GM12878 (cell line): ENCODE results near the gene KAZN. TPM values are rescaled to one million over a fixed set of nuclear protein-coding genes. Genes with fewer than 3 reads are reported as not detected.

Source experiments
- ATAC-seq: fragments of 200-7000 bp; cut with Tn5 transposase; 3 replicates; pipeline ENCODE4 v1.9.1; 2020; ENCODE audit warnings: mild to moderate bottlenecking, moderate library complexity
- BruUV-seq: library from RNA; stranded (reverse); fragments of 400-500 nt; replicated peaks from 2 replicates; lab custom pipeline; 2021; lab: Mats Ljungman, UMichigan
- CTCF ChIA-PET: fragments of 300-600 bp; sonication (Branson Sonifier 250); formaldehyde crosslinking; extraction: SDS; loops from one replicate; lab custom pipeline; 2021; ENCODE audit warnings: inconsistent platforms; lab: Yijun Ruan, JAX
- POLR2A ChIA-PET: fragments of 350-600 bp; formaldehyde crosslinking; extraction: SDS; loops from one replicate; lab custom pipeline; 2021; ENCODE audit warnings: inconsistent platforms; lab: Charles Lee
- RAD21 ChIA-PET: fragments of 300-600 bp; sonication (Branson Sonifier 250); formaldehyde crosslinking; loops from one replicate; lab custom pipeline; 2023; ENCODE audit warnings: antibody characterized with exemption; ENCODE audit not compliant: unreplicated experiment; lab: Charles Lee
- SMC1A ChIA-PET: fragments of 300-600 bp; sonication (Branson Sonifier 250); formaldehyde crosslinking; loops from one replicate; lab custom pipeline; 2023; ENCODE audit not compliant: unreplicated experiment, uncharacterized antibody; lab: Charles Lee
- DNase-seq: peaks from one replicate; pipeline ENCODE4 v3.0.0-alpha.2; 2011; ENCODE audit warnings: low read depth, low spot score
- FAIRE-seq: peaks from 3 replicates; lab custom pipeline; 2011; peaks lifted over from hg19 to GRCh38; lab: Jason Lieb, UNC
- H2AFZ ChIP-seq: 2 replicates; pipeline ENCODE4 v1.6.0; 2011; ENCODE audit warnings: low read depth, low read length, control low read depth; ENCODE audit not compliant: control insufficient read depth
- H3K27ac ChIP-seq: 2 replicates; pipeline ENCODE4 v1.5.1; 2011; ENCODE audit warnings: control low read depth; ENCODE audit not compliant: control insufficient read depth, insufficient read depth
- H3K27me3 ChIP-seq, 2 experiments: replicated peaks in 1 of 2; 2 replicates each; pipeline versions ENCODE4 v1.6.0 to v1.6.1; 2011; ENCODE audit warnings: low read length in 1 of 2; ENCODE audit not compliant: control insufficient read depth in 2 of 2, insufficient read depth in 2 of 2
- H3K36me3 ChIP-seq, 2 experiments: 2 replicates each; pipeline ENCODE4 v1.5.1; 2011; ENCODE audit warnings: low read length in 1 of 2; ENCODE audit not compliant: control insufficient read depth in 2 of 2, insufficient read depth in 2 of 2
- H3K4me1 ChIP-seq: 2 replicates; pipeline ENCODE4 v1.6.1; 2011; ENCODE audit warnings: mild to moderate bottlenecking, low read length, moderate library complexity, mixed read lengths; ENCODE audit not compliant: control insufficient read depth, insufficient read depth
- H3K4me2 ChIP-seq: 2 replicates; pipeline ENCODE4 v1.6.0; 2011; ENCODE audit warnings: control low read depth; ENCODE audit not compliant: control insufficient read depth, insufficient read depth
- H3K4me3 ChIP-seq: fragments of 200-600 bp; sonication (generic); 2 replicates; pipeline ENCODE4 v1.5.1; 2016
- H3K79me2 ChIP-seq: 2 replicates; pipeline ENCODE4 v1.6.0; 2011; ENCODE audit warnings: low read length; ENCODE audit not compliant: control insufficient read depth, insufficient read depth
- H3K9ac ChIP-seq: 2 replicates; pipeline ENCODE4 v1.8.0; 2011; ENCODE audit warnings: low read length, control low read depth, mixed read lengths; ENCODE audit not compliant: control insufficient read depth, insufficient read depth
- H3K9me3 ChIP-seq: replicated peaks from 3 replicates; pipeline ENCODE4 v1.5.1; 2011; ENCODE audit warnings: mild to moderate bottlenecking, low read length; ENCODE audit not compliant: control insufficient read depth, insufficient read depth
- H4K20me1 ChIP-seq: 2 replicates; pipeline ENCODE4 v1.6.0; 2011; ENCODE audit not compliant: control insufficient read depth, insufficient read depth
- BRCA1 ChIP-seq: IDR thresholded peaks from 2 replicates; pipeline ENCODE4 v1.6.1; 2011; ENCODE audit warnings: low read depth, low read length, improper control_type of control experiment
- CREM ChIP-seq: IDR thresholded peaks from 2 replicates; pipeline ENCODE4 v1.6.1; 2014; ENCODE audit warnings: antibody characterized with exemption, low read depth
- HCFC1 ChIP-seq: fragments of 150-350 bp; IDR thresholded peaks from 2 replicates; pipeline ENCODE4 v1.6.1; 2014; ENCODE audit warnings: low read length
- HDAC2 ChIP-seq: fragments of 200-600 bp; sonication (generic); IDR thresholded peaks from 2 replicates; pipeline ENCODE4 v1.6.1; 2017
- SMAD1 ChIP-seq: fragments of 450-650 bp; IDR thresholded peaks from 2 replicates; pipeline ENCODE4 v1.6.1; 2018; ENCODE audit warnings: mild to moderate bottlenecking, low read depth; ENCODE audit not compliant: partially characterized antibody
- SMC3 ChIP-seq: IDR thresholded peaks from 2 replicates; pipeline ENCODE4 v1.6.1; 2011; ENCODE audit warnings: low read length, improper control_type of control experiment, borderline replicate concordance
- SPI1 ChIP-seq: IDR thresholded peaks from 2 replicates; pipeline ENCODE4 v1.6.1; 2011; ENCODE audit warnings: low read depth, mild to moderate bottlenecking, low read length, moderate library complexity, borderline replicate concordance; ENCODE audit not compliant: insufficient read depth
- WGBS: methylation state at CpG from one replicate; pipeline ENCODE4 v1.1.6; 2016; ENCODE audit warnings: low lambda C conversion rate; ENCODE audit not compliant: insufficient replicate concordance, insufficient coverage; ENCODE audit errors: missing lambda C conversion rate; 5-methylcytosine and 5-hydroxymethylcytosine counted together
- in situ Hi-C: fragments of 300-500 bp; cut with MboI; formaldehyde crosslinking; loops from 9 replicates; pipeline ENCODE4 v1.14.3; 2018; ENCODE audit warnings: mixed read lengths
- intact Hi-C: fragments of 100-400 bp; cut with micrococcal nuclease; formaldehyde crosslinking; loops from one replicate; pipeline ENCODE4 v1.14.2; 2022; ENCODE audit not compliant: unreplicated experiment
- polyA plus RNA-seq, 11 experiments: library from polyadenylated mRNA; depleted of rRNA in 4 of 11; unstranded in 6 of 11; stranded (reverse) in 5 of 11; fragments of >200 nt; fragmentation: Nextera tagmentation in 4 of 11; fragmentation: Illumina TruSeq in 1 of 11; extraction: Ambion mirVana in 4 of 11; extraction: Trizol in 1 of 11; gene quantifications; 1 replicate in 1 of 11; 2 replicates in 10 of 11; pipeline versions ENCODE4 v1.2.1 to v1.2.3, GENCODE V29; 2011 to 2016; ENCODE audit warnings: inconsistent platforms in 2 of 11, missing spikeins in 2 of 11, low read depth in 1 of 11
- total RNA-seq, 4 experiments: library from RNA; depleted of rRNA in 3 of 4; stranded (reverse); fragments of >200 nt in 3 of 4; fragmentation: Illumina TruSeq in 1 of 4; extraction: Trizol in 1 of 4; gene quantifications; 2 replicates each; pipeline versions ENCODE4 v1.2.1 to v1.2.3, GENCODE V29; 2013 to 2021
- TF ChIP-seq, protein P1 (sequence below): IDR thresholded peaks from 2 replicates; pipeline ENCODE4 v1.6.1; 2012; ENCODE audit warnings: improper control_type of control experiment, low read depth, low read length; ENCODE audit not compliant: insufficient replicate concordance
- TF ChIP-seq, protein P2 (sequence below): IDR thresholded peaks from 2 replicates; pipeline ENCODE4 v1.6.1; 2011; ENCODE audit warnings: mild to moderate bottlenecking, low read depth, low read length, moderate library complexity; ENCODE audit not compliant: insufficient replicate concordance
- TF ChIP-seq, protein P3 (sequence below): fragments of 450-650 bp; IDR thresholded peaks from 2 replicates; pipeline ENCODE4 v1.6.1; 2018; ENCODE audit warnings: borderline replicate concordance, mild to moderate bottlenecking; ENCODE audit not compliant: partially characterized antibody

Gene KAZN
- total and polyA plus RNA-seq, 10 of the 15 experiments (the other 5 are each of a cell fraction or from before 2014, with no cell fraction given) = 0.72 to 4.0 (median 1.2) TPM

DNA sequence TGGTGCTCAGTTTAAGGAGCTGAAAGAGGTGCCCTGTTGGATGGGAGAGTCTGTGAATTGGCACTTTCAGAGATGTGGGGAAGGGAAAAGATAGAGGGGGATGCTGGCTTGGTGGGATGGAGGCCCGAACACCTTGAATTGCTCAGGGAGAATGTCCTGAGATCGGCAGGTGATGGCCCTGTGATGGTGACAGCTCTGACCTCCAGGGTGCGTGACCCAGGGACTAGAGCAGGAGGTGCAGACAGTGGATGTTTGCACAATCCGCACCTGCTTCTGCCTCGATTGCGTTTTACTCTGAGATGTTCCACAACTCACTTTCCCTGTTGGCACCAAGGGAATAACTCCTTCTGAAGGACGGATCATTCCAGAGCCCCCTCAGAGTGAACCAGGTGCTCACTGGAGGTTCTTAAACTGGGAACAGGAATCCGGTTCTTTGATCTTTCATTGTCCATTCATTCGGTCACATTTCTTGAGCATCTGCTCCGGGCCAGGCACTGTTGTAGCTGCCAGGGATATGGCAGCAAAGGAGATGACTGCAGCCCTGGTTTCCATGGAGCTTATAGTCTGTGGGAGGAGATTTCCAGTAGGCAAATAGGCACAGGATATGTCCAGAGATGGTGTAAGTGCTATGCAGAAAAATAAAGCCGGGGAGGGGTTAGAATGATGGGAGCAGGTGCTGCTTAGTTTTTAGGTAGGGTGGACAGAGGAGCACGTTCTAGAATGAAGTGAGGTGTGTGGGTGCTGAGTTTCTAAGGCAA lies 328.5 kb downstream of the KAZN start:
- H2AFZ ChIP-seq = no peak overlapping the region
- CTCF ChIA-PET = interaction anchor here (1.2 to 1.3 kb wide), 2 partner anchors 12 to 77 kb away, joined by 4 read pairs; no protein-coding TSS in a partner anchor
- BruUV-seq = no TSS peak
- intact Hi-C loops (loop anchor here (10.0 kb wide), 2 partner anchors 178 to 322 kb away; no protein-coding TSS in a partner anchor), in situ Hi-C loops (no loop called here)
- SMC1A ChIA-PET = no interaction called here
- no peaks in the 10 kb centered on the region for H3K4me1 ChIP-seq
- FAIRE-seq (no peak), DNase-seq (no peak), ATAC-seq (no peak)
- no peak overlapping the region for H3K4me3 ChIP-seq
- TF ChIP-seq, protein P1, sequence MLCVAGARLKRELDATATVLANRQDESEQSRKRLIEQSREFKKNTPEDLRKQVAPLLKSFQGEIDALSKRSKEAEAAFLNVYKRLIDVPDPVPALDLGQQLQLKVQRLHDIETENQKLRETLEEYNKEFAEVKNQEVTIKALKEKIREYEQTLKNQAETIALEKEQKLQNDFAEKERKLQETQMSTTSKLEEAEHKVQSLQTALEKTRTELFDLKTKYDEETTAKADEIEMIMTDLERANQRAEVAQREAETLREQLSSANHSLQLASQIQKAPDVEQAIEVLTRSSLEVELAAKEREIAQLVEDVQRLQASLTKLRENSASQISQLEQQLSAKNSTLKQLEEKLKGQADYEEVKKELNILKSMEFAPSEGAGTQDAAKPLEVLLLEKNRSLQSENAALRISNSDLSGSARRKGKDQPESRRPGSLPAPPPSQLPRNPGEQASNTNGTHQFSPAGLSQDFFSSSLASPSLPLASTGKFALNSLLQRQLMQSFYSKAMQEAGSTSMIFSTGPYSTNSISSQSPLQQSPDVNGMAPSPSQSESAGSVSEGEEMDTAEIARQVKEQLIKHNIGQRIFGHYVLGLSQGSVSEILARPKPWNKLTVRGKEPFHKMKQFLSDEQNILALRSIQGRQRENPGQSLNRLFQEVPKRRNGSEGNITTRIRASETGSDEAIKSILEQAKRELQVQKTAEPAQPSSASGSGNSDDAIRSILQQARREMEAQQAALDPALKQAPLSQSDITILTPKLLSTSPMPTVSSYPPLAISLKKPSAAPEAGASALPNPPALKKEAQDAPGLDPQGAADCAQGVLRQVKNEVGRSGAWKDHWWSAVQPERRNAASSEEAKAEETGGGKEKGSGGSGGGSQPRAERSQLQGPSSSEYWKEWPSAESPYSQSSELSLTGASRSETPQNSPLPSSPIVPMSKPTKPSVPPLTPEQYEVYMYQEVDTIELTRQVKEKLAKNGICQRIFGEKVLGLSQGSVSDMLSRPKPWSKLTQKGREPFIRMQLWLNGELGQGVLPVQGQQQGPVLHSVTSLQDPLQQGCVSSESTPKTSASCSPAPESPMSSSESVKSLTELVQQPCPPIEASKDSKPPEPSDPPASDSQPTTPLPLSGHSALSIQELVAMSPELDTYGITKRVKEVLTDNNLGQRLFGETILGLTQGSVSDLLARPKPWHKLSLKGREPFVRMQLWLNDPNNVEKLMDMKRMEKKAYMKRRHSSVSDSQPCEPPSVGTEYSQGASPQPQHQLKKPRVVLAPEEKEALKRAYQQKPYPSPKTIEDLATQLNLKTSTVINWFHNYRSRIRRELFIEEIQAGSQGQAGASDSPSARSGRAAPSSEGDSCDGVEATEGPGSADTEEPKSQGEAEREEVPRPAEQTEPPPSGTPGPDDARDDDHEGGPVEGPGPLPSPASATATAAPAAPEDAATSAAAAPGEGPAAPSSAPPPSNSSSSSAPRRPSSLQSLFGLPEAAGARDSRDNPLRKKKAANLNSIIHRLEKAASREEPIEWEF = no peak
- TF ChIP-seq, protein P2, sequence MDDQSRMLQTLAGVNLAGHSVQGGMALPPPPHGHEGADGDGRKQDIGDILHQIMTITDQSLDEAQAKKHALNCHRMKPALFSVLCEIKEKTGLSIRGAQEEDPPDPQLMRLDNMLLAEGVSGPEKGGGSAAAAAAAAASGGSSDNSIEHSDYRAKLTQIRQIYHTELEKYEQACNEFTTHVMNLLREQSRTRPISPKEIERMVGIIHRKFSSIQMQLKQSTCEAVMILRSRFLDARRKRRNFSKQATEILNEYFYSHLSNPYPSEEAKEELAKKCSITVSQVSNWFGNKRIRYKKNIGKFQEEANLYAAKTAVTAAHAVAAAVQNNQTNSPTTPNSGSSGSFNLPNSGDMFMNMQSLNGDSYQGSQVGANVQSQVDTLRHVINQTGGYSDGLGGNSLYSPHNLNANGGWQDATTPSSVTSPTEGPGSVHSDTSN = no peak
- TF ChIP-seq, protein P3, sequence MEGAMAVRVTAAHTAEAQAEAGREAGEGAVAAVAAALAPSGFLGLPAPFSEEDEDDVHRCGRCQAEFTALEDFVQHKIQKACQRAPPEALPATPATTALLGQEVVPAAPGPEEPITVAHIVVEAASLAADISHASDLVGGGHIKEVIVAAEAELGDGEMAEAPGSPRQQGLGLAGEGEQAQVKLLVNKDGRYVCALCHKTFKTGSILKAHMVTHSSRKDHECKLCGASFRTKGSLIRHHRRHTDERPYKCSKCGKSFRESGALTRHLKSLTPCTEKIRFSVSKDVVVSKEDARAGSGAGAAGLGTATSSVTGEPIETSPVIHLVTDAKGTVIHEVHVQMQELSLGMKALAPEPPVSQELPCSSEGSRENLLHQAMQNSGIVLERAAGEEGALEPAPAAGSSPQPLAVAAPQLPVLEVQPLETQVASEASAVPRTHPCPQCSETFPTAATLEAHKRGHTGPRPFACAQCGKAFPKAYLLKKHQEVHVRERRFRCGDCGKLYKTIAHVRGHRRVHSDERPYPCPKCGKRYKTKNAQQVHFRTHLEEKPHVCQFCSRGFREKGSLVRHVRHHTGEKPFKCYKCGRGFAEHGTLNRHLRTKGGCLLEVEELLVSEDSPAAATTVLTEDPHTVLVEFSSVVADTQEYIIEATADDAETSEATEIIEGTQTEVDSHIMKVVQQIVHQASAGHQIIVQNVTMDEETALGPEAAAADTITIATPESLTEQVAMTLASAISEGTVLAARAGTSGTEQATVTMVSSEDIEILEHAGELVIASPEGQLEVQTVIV = no peak
- TF ChIP-seq SPI1 (no peak), SMAD1 (no peak), SMC3 (no peak), CREM (no peak), BRCA1 (no peak), HDAC2 (no peak), HCFC1 (no peak)
- 39% methylated on average over 12 of the region's 12 CpGs for WGBS
- no peak overlapping the region for H3K4me2 ChIP-seq
- peaks cover 2 to 15% of the 10 kb centered on the region in 2 experiments; a peak in 3 of 4 replicates for H3K27me3 ChIP-seq
- RAD21 ChIA-PET = no interaction called here
- H3K27ac ChIP-seq = no peak overlapping the region
- H3K79me2 ChIP-seq = no peaks in the 10 kb centered on the region
- H3K9ac ChIP-seq = no peak overlapping the region
- H4K20me1 ChIP-seq = no peaks in the 10 kb centered on the region
- no peaks in the 10 kb centered on the region for H3K9me3 ChIP-seq
- no peaks in the 10 kb centered on the region for H3K36me3 ChIP-seq
- POLR2A ChIA-PET = no interaction called here
